ENCODE results near the gene KIF5A. TPM values are rescaled to one million over a fixed set of nuclear protein-coding genes. Genes with fewer than 3 reads are reported as not detected.

The KIF5A gene
- total RNA-seq, 1 donor from 2014 or later: 0.46 TPM

DNA sequence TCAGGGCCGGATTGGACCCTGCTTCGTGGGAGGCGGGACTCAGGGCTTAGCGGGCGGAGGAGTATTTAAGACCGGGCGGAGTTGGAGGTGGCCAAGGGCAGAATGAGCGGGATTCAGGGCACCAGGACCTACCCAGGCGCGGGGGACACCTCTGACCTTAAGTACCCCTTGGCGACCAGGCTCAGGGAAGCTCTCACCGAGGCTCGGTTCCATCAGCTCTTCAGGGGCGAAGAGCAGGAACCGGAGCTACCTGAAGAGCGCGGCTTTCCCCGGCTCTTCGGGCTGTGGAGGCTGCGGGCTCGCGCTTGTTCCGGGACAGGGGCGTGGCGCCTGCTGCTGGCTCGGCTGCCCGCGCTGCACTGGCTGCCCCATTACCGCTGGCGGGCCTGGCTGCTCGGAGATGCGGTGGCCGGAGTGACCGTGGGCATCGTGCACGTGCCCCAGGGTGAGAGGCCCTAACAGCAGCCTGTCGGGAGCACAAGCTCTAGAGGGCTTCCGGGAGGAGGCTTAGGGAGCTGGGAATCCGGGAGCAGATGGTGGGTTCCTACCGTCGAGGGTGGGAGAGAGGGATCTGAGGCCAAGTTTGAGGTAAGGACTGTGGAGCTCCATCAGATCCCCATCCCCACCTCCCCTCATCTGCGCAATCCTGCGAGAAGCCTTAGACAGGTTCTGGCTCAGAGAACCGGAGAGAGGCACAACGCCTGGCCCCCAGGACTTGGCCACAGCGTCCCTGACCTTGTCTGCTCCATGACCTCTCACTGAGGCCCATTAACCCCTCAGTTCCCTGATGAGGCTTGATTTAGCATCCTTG is 69.8 kb downstream of the KIF5A start:
- Mint-ChIP-seq H3K27me3 (ENCODE audit: unreplicated experiment) (peaks cover 56% of the 10 kb centered on the region), H3K4me3 (ENCODE audit: unreplicated experiment) (peak overlapping the region; percentile 83), H3K36me3 (ENCODE audit: low read depth, unreplicated experiment) (peaks cover 39% of the 10 kb centered on the region), H3K27ac (ENCODE audit: unreplicated experiment) (no peak overlapping the region), H3K4me1 (ENCODE audit: unreplicated experiment) (peaks cover 38% of the 10 kb centered on the region), H3K9me3 (ENCODE audit: unreplicated experiment) (no peaks in the 10 kb centered on the region)
- TF ChIP-seq, protein P1, sequence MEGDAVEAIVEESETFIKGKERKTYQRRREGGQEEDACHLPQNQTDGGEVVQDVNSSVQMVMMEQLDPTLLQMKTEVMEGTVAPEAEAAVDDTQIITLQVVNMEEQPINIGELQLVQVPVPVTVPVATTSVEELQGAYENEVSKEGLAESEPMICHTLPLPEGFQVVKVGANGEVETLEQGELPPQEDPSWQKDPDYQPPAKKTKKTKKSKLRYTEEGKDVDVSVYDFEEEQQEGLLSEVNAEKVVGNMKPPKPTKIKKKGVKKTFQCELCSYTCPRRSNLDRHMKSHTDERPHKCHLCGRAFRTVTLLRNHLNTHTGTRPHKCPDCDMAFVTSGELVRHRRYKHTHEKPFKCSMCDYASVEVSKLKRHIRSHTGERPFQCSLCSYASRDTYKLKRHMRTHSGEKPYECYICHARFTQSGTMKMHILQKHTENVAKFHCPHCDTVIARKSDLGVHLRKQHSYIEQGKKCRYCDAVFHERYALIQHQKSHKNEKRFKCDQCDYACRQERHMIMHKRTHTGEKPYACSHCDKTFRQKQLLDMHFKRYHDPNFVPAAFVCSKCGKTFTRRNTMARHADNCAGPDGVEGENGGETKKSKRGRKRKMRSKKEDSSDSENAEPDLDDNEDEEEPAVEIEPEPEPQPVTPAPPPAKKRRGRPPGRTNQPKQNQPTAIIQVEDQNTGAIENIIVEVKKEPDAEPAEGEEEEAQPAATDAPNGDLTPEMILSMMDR (IDR thresholded peaks at IDR 0.05; ENCODE audit: unreplicated experiment): no peak
- peak; percentile 31 for DNase-seq (ENCODE audit: low spot score)

DNA sequence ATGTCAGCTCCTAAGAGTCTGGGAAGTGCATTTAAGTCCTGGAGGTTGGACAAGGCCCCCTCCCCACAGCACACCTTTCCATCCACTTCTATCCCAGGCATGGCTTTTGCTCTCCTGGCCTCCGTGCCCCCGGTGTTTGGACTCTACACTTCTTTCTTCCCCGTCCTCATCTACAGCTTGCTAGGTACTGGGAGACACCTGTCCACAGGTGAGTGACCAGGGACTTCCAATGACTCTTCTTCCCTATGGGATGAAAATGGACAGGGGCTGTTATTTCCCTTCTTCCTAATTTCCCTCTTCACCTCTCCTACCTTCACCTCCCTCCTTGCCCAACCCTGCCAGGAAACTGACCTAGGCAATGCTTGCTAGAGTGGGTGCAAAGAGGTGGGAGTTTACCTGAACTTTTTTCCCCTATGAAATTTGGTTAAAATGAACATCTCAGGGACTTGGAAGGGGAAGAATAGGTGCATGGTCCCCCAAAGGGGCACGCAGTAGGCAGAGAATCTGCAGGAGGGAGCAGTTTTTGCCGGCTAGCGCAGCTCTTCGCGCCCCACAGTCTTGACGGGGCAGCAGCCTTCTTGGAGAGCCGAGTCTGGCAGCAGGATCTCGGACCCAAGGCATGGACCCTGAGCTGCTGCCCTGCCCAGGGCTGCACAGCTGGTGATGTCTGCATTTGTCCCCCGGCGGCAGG is 70.5 kb downstream of the KIF5A start:
- Mint-ChIP-seq H3K36me3 (ENCODE audit: low read depth, unreplicated experiment) (peaks cover 33% of the 10 kb centered on the region), H3K27me3 (ENCODE audit: unreplicated experiment) (peaks cover 59% of the 10 kb centered on the region)
- no peak for DNase-seq (ENCODE audit: low spot score)

DNA sequence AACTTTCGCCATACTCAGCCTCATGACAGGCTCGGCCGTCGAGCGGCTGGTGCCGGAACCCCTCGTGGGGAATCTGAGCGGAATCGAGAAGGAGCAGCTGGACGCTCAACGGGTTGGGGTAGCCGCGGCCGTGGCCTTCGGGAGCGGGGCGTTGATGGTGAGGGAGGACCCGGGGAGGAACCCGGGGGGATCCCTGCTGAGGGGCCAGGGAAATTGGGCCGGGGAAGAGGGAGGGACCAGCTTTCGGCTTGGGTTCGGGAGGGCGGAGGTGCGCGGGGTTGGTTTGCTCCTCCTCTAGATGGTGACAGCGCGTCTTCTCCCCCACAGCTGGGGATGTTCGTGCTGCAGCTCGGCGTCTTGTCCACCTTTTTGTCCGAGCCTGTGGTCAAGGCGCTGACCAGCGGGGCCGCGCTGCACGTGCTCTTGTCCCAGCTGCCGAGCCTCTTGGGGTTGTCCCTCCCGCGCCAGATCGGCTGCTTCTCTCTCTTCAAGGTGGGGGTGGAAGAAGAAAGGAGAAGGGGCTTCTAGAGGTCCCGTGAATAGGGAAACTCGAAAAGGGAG is 71.2 kb downstream of the KIF5A start:
- TF ChIP-seq, protein P1 (IDR thresholded peaks at IDR 0.05; ENCODE audit: unreplicated experiment): no peak
- DNase-seq (ENCODE audit: low spot score): peak; percentile 23
- peak overlapping the region; percentile 69 for H3K4me3 Mint-ChIP-seq (ENCODE audit: unreplicated experiment)
- H3K4me1 Mint-ChIP-seq (ENCODE audit: unreplicated experiment): peaks cover 38% of the 10 kb centered on the region
- H3K36me3 Mint-ChIP-seq (ENCODE audit: low read depth, unreplicated experiment): peaks cover 27% of the 10 kb centered on the region
- peaks cover 59% of the 10 kb centered on the region for H3K27me3 Mint-ChIP-seq (ENCODE audit: unreplicated experiment)
- H3K27ac Mint-ChIP-seq (ENCODE audit: unreplicated experiment): no peak overlapping the region
- H3K9me3 Mint-ChIP-seq (ENCODE audit: unreplicated experiment): no peaks in the 10 kb centered on the region

More for the DNA sequence above, 70.5 kb downstream of the KIF5A start:
- H3K27ac Mint-ChIP-seq (ENCODE audit: unreplicated experiment): no peak overlapping the region
- H3K4me3 Mint-ChIP-seq (ENCODE audit: unreplicated experiment): peak overlapping the region; percentile 80
- H3K4me1 Mint-ChIP-seq (ENCODE audit: unreplicated experiment): peaks cover 38% of the 10 kb centered on the region
- no peaks in the 10 kb centered on the region for H3K9me3 Mint-ChIP-seq (ENCODE audit: unreplicated experiment)
- TF ChIP-seq, protein P1 (IDR thresholded peaks at IDR 0.05; ENCODE audit: unreplicated experiment): no peak

DNA sequence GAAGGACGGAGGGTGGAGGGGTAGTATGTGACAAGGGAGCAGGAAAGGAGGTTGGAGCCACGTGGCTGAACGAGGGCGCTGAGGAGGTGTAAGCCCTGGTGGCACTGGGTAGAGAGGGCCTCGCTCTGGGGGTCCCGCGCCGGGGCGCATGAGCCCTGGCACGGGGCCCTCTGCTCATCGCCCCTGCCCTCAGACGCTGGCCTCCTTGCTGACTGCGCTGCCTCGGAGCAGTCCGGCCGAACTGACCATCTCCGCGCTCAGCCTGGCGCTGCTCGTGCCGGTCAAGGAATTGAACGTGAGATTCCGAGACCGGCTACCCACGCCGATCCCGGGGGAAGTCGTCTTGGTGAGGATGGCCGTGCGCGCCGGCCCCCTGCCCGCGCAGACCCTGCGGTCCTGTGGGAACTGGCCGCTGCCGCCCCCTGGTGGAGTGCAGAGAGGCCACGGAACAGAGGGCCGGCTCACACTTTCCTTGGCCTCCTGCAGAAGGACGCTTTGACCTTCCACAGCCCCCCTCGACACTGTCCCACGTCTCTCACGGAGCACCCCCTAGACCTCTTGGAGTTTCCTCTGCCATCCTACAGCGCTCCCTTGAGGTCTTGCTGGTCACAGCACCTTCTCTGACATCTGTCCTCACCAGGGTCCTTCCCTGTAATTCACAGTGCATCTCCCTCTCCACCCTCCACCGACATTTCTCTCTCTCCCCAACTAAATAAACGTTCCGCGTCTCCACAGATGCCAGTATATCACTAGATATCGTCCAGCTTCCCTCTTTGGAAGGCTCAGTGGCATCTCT is 71.9 kb downstream of the KIF5A start:
- TF ChIP-seq, protein P1 (IDR thresholded peaks at IDR 0.05; ENCODE audit: unreplicated experiment): peak; percentile 84
- H3K36me3 Mint-ChIP-seq (ENCODE audit: low read depth, unreplicated experiment): peaks cover 27% of the 10 kb centered on the region
- H3K4me3 Mint-ChIP-seq (ENCODE audit: unreplicated experiment): peak overlapping the region; percentile 81
- peaks cover 62% of the 10 kb centered on the region for H3K27me3 Mint-ChIP-seq (ENCODE audit: unreplicated experiment)
- H3K9me3 Mint-ChIP-seq (ENCODE audit: unreplicated experiment): no peaks in the 10 kb centered on the region
- H3K4me1 Mint-ChIP-seq (ENCODE audit: unreplicated experiment): peaks cover 38% of the 10 kb centered on the region
- H3K27ac Mint-ChIP-seq (ENCODE audit: unreplicated experiment): no peak overlapping the region
- DNase-seq (ENCODE audit: low spot score): peak; percentile 83
